Measurements from ENCODE around the gene NIPAL1.

The NIPAL1 gene

GRCh38 chr4:48068182-48068581 lies 51.6 kb downstream of the NIPAL1 start:
- no peak for DNase-seq

GRCh38 chr4:48069026-48069425 lies 52.5 kb downstream of the NIPAL1 start:
- DNase-seq = no peak

- DNase-seq = no peak
These were observed 54.6 kb downstream of the NIPAL1 start for GRCh38 chr4:48071191-48071590.

- DNase-seq = no peak
These were observed 57.1 kb downstream of the NIPAL1 start for GRCh38 chr4:48073567-48074103.

GRCh38 chr4:48074657-48075056 lies 58.1 kb downstream of the NIPAL1 start:
- DNase-seq = no peak

GRCh38 chr4:48078425-48078824 lies 61.9 kb downstream of the NIPAL1 start:
- DNase-seq = no peak

GRCh38 chr4:48078862-48079655 lies 62.5 kb downstream of the NIPAL1 start:
- no peak for DNase-seq

- DNase-seq = no peak
These were observed 63.4 kb downstream of the NIPAL1 start for GRCh38 chr4:48079972-48080391.

GRCh38 chr4:48081196-48081595 lies 64.6 kb downstream of the NIPAL1 start:
- no peak for DNase-seq

GRCh38 chr4:48082956-48083355 lies 66.4 kb downstream of the NIPAL1 start:
- DNase-seq = no peak

GRCh38 chr4:48085821-48086589 lies 69.4 kb downstream of the NIPAL1 start:
- no peak for DNase-seq

Data from GOT3 (cell line).